Body of pancreas (tissue), 4 donors: ENCODE results near the gene TENT4B.

Experiments
- CTCF ChIP-seq, 7 experiments: fragments of 450-650 bp in 4 of 7; fragments of 200-600 bp in 3 of 7; sonication (generic) in 3 of 7; IDR thresholded peaks; one replicate each; pipeline ENCODE4 v1.5.1; 2016 to 2019; ENCODE audit warnings: antibody characterized with exemption in 7 of 7
- POLR2A ChIP-seq, 3 donors: fragments of 450-650 bp; IDR thresholded peaks; one replicate each; pipeline ENCODE4 v1.6.1; 2016; ENCODE audit warnings: antibody characterized with exemption in 3 of 3, mild to moderate bottlenecking in 2 of 3

DNA sequence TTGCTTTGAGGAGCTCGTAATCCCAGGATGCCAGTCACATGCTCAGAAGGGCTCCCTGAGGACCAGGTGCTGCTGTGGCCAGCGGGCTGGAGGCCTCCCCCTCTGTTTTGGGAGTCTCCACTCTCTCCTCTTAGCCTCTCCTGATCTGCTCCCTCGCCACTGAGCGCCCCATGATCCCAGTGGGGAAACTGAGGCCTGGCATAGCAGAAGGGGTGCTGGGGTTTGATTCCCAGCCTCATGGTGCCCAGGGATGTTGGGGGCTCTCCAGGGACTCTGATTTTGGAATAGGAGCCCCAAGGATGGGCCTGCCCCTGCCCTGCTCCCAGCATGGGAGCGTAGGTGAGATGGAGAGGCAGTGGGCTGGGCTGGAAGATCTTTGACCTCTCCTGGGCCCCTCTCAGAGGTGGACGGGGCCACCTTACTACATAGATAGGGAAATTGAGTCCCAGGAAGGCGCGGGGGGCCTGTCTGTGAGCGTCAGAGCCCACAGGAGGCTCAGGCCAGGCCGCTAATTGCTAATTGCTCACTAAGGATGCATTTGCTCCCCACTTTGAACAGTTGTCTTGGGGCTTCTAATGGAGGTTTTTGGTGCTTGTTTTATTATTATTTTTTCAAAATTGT lies 112.7 kb downstream of the TENT4B start:
- TF ChIP-seq CTCF (IDR thresholded peaks at IDR 0.05), result no peak
- no peak for TF ChIP-seq POLR2A (IDR thresholded peaks at IDR 0.05)
